GM21528 (cell line): ENCODE measurements around the gene ANP32B.

Source experiments
- ATAC-seq: cut with Tn5 transposase; IDR thresholded peaks from one replicate; pipeline ENCODE4 v1.9.1; 2021; ENCODE audit warnings: mild to moderate bottlenecking, moderate library complexity; ENCODE audit not compliant: unreplicated experiment, low FRiP score

Gene ANP32B

GRCh38 chr9:98056269-98057137 is 73.4 kb downstream of the ANP32B start, which contains the start of gene NANS:
Gene NANS (plus strand): TSS chr9:98056732. CDS start chr9:98056809, 77 bp downstream.
- ATAC-seq = peak; percentile 94

DNA sequence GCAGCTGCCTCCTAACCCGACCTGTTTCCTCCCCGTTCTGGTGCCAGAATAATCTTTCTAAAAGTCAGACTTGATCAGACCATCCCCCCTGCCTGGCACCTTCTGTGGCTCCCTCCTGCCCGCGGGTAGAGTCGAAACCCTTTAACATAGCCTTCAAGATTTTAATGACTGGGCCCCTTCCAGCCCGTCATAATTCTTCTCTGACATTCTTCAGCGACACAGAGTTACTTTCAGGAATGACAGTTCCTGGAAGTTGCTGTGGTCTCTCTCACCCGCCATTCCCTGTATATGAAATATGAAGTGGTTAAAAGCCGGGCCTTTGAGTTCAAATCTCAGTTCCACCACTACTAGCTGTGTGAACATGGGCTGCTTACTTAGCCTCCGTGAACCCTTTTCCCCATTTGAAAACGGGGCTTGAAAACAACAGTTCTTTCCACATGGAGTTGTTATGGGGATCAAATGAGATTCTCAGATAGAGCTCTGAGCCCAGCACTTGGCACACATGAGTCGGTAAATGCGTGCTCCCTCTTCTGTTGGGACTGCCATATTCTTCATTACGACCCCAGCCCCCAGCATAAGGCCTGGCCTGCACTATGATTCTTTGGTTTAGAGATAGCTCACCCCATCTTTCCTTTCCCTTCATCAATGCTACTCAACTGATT is 74.1 kb downstream of the ANP32B start:
- ATAC-seq = no peak

- ATAC-seq = no peak
Measured at GRCh38 chr9:98062161-98062560, 79.0 kb downstream of the ANP32B start.

- ATAC-seq = no peak
Measured at GRCh38 chr9:98064623-98065392, 81.7 kb downstream of the ANP32B start.
